ENCODE results near the gene ATP6V1G3.

DNA sequence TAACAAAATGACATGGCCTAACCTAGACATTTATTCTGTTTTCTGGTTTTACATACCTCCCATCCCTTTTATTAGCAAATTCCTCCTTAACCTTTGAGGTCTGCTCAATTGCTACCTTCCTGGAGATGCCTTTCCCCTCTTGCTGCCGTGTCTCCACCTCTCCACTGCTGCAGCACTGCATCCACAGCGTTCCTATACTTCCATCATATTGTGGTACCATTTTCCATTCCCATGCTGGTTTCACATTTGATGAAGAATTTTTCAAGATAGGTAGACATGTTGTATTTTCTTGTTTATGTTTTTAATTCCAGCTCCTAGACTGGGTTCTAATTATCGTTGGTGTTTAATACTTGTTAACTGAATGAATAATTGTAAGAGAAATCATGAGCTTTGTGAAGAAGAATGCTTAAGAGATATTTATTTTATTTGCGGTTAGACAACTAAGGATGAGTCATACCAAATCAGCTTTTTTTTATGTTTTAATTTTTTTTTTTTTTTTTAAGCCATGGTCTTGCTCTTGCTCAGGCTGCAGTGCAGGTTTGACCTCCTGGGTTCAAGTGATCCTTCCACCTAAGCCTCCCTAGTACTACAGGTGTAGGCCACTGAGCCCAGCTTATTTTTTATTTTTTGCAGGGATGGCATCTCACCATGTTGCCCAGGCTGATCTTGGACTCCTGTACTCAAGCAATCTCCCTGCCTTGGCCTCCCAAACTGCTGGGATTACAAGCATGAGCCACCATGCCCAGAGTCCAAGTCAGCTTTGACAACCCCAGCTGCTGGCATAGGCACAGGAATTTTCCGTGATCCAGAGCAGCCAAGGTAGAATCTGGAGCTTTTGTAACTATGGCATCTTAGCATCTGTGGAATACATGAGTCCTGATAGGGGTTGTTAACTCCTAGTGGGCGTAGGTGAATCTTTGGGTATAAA lies 44.0 kb downstream of the ATP6V1G3 start:
- TF ChIP-seq EZH2 (optimal IDR thresholded peaks at IDR 0.05; ENCODE audit: low read depth, low read length), result no peak
- TF ChIP-seq, protein P1, sequence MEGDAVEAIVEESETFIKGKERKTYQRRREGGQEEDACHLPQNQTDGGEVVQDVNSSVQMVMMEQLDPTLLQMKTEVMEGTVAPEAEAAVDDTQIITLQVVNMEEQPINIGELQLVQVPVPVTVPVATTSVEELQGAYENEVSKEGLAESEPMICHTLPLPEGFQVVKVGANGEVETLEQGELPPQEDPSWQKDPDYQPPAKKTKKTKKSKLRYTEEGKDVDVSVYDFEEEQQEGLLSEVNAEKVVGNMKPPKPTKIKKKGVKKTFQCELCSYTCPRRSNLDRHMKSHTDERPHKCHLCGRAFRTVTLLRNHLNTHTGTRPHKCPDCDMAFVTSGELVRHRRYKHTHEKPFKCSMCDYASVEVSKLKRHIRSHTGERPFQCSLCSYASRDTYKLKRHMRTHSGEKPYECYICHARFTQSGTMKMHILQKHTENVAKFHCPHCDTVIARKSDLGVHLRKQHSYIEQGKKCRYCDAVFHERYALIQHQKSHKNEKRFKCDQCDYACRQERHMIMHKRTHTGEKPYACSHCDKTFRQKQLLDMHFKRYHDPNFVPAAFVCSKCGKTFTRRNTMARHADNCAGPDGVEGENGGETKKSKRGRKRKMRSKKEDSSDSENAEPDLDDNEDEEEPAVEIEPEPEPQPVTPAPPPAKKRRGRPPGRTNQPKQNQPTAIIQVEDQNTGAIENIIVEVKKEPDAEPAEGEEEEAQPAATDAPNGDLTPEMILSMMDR (IDR thresholded peaks at IDR 0.05; ENCODE audit: low read length), result no peak

All from MM.1S (cell line).